HL-60/S4 treated with retinoic acid at 250 ng/mL for 4 days and 3 days (cell line): Measurements from ENCODE around the gene EIF4E1B.

Source experiments
- in situ Hi-C: fragments of 300-500 bp; cut with MboI; formaldehyde crosslinking; loops from 2 replicates; pipeline ENCODE4 v1.7.0; 2022; ENCODE audit warnings: low sequenced_read_pairs

Gene EIF4E1B

GRCh38 chr5:176606032-176606431 lies 24.4 kb upstream of the EIF4E1B start:
- in situ Hi-C loops, result no loop called here

- in situ Hi-C loops, result no loop called here
Measured at GRCh38 chr5:176606875-176607274, 23.6 kb upstream of the EIF4E1B start.

- in situ Hi-C loops, result no loop called here
Measured at GRCh38 chr5:176608142-176608705, 22.3 kb upstream of the EIF4E1B start.

- in situ Hi-C loops, result no loop called here
Measured at GRCh38 chr5:176608937-176609723, 21.3 kb upstream of the EIF4E1B start.

- in situ Hi-C loops, result no loop called here
Measured at GRCh38 chr5:176609724-176610434, 20.6 kb upstream of the EIF4E1B start, which contains the start of gene GPRIN1. Gene GPRIN1, minus strand, starts transcription at chr5:176610156. Its CDS starts 10,322 bp downstream, at chr5:176599834.

GRCh38 chr5:176610435-176610773 lies 20.1 kb upstream of the EIF4E1B start:
- in situ Hi-C loops, result no loop called here

- in situ Hi-C loops, result no loop called here
Measured at GRCh38 chr5:176611435-176611834, 19.0 kb upstream of the EIF4E1B start.

- in situ Hi-C loops, result no loop called here
Measured at GRCh38 chr5:176612008-176612407, 18.5 kb upstream of the EIF4E1B start.

- in situ Hi-C loops, result no loop called here
Measured at GRCh38 chr5:176612855-176613254, 17.6 kb upstream of the EIF4E1B start.

- in situ Hi-C loops, result no loop called here
Measured at GRCh38 chr5:176614805-176615478, 15.5 kb upstream of the EIF4E1B start.

- in situ Hi-C loops, result no loop called here
Measured at GRCh38 chr5:176616511-176616910, 14.0 kb upstream of the EIF4E1B start.

GRCh38 chr5:176618783-176619182 lies 11.7 kb upstream of the EIF4E1B start:
- in situ Hi-C loops, result no loop called here

GRCh38 chr5:176619203-176619568 lies 11.3 kb upstream of the EIF4E1B start:
- in situ Hi-C loops, result no loop called here

- in situ Hi-C loops, result no loop called here
Measured at GRCh38 chr5:176619569-176620332, 10.7 kb upstream of the EIF4E1B start.

GRCh38 chr5:176620333-176620981 lies 10.0 kb upstream of the EIF4E1B start:
- in situ Hi-C loops, result no loop called here

- in situ Hi-C loops, result no loop called here
Measured at GRCh38 chr5:176621661-176622079, 8.8 kb upstream of the EIF4E1B start.

- in situ Hi-C loops, result no loop called here
Measured at GRCh38 chr5:176624142-176624541, 6.3 kb upstream of the EIF4E1B start.

GRCh38 chr5:176624938-176625337 lies 5.5 kb upstream of the EIF4E1B start:
- in situ Hi-C loops, result no loop called here

GRCh38 chr5:176625512-176625911 lies 5.0 kb upstream of the EIF4E1B start:
- in situ Hi-C loops, result no loop called here
